Renal cortex interstitium (tissue), 11 donors: ENCODE measurements around the gene RDH11. TPM values are rescaled to one million over a fixed set of nuclear protein-coding genes. Genes with fewer than 3 reads are reported as not detected.

ENCODE experiments used
- DNase-seq, 11 donors: peaks; one replicate each; pipeline ENCODE4 v3.0.0-alpha.2; 2013; ENCODE audit warnings: low read depth in 9 of 11, low spot score in 4 of 11; ENCODE audit errors: extremely low read depth in 1 of 11
- polyA plus RNA-seq, 3 donors: library from polyadenylated mRNA; unstranded; fragments of 120-200 nt; gene quantifications; one replicate each; pipeline ENCODE4 v1.2.1, GENCODE V29; 2013; ENCODE audit not compliant: insufficient read length in 3 of 3

RDH11 gene
- polyA plus RNA-seq, 3 donors, result 101 to 123 (median 111) TPM

GRCh38 chr14:67673451-67673850 lies 22.1 kb downstream of the RDH11 start:
- DNase-seq, result no peak

DNA sequence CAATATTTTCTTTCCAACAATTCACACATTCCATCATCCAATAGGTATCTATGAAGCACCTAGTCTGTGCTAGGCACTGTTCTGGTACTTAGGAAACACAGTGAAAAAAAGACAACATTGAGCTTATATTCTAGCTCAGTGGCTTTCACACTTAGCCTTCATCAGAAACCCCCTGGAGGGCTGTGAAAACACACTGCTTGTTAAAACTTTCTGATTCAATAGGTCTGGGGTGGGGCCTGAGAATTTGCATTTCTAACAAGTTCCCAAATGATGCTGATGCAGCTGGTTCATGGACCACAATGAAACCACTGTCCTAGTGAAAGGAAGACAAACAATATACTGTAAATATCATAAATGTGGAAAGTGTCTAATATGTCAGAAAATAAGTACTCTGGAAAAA lies 27.0 kb downstream of the RDH11 start:
- DNase-seq, result no peak

DNA sequence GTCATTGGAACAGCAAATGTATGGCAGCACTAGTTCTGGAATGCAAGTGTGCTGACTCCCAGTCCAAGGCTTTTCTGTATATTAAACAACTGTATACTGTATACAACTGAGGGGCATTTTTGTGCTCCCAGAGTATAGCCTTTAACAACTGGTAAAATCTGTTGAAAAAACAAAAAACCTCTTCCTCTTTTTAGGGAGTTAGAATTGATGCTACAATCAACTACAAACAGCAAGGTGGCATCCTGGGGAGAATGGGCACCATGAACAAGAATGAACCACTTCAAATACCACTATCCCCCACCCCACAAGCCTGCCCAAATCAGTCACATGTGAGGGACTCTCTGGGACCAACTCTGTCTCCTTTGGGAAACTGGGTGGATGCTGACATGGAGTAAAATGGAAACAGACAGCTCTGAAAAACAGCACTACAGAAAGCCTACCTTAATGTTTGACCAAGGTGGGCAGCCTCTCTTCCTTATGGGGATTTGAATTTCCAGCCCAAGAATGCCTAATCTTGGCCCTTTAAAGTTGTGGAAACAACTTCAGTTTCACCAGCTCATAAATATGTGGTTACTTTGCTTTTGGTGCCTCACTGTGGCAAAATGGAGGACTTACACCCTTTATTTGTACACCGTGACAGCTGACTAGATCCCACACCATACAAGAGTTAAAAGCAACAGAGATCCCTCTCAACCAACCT lies 28.7 kb downstream of the RDH11 start:
- peak in 6 of 11 donors; percentile 31 to 51 (median 44) for DNase-seq

- no peak for DNase-seq
Measured at GRCh38 chr14:67665868-67666267, 29.7 kb downstream of the RDH11 start.

GRCh38 chr14:67663633-67664032 lies 31.9 kb downstream of the RDH11 start:
- DNase-seq, result no peak

DNA sequence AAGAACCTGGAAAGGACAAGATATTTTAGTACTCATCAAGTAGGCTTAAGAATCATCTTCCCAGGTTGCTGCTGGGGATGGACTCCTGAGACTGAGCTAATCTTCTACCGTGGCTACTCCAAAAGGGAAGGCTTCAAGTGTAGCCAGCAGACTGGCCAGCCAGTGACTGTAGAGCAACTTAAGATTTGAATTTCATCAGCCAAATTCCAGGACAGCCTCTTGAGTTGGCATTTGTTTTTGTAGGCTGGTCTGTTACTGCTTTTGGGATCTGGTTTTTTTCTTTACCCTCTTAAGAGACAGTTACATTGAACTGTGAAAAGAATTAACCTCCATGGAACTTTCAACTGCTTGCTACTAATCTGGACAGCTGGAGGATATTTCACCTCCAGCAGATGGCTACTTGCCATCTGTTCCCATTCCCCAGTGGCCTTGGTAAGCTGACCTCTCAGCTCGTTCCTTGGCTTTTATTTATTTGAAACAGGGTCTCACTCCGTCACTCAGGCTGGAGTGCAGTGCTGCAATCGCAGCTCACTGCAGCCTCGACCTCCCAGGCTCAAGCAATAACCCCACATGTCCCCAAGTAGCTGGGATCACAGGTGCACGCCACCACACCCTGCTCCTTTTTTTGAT lies 41.8 kb downstream of the RDH11 start:
- no peak for DNase-seq

DNA sequence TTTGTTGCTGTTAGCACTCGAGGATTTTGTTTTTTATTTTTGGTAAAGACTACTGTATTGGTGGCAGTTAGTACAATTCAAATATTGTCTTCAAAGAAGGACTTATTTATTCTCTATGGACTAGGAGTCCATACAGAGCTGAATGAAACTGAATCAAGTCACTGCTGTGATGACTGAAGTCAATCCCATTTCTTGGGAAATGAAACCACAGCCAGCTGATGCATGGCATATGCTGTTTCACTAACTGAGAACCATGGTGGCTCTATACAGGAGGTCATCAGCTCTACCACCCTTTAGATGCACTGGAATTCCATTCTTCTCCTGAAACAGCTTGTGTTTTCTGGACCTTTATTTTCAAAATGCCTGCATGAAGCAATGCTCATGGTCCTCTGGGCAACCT lies 43.4 kb downstream of the RDH11 start:
- no peak for DNase-seq

GRCh38 chr14:67650694-67651093 lies 44.9 kb downstream of the RDH11 start:
- DNase-seq, result no peak

GRCh38 chr14:67650151-67650550 lies 45.4 kb downstream of the RDH11 start:
- no peak for DNase-seq

- peak in 4 of 11 donors; percentile 2 to 41 (median 8) for DNase-seq
Measured at GRCh38 chr14:67646131-67646530, 49.4 kb downstream of the RDH11 start.

DNA sequence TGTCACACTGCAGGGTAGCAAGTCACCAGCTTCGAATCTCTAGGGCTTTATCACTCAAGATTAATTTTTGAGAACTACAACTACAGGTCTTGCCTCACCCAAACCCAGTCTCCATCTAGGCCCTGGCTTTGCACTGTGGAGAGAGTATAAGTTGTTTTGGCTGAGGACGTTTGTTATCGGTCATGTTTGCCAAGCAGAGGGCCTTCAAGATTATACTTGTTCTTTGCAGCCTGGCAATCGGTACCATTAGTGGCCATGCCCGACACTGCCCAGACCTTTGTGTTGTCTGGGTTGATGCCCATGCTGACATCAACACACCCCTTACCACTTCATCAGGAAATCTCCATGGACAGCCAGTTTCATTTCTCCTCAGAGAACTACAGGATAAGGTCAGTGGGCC lies 50.1 kb downstream of the RDH11 start:
- DNase-seq, result no peak

DNA sequence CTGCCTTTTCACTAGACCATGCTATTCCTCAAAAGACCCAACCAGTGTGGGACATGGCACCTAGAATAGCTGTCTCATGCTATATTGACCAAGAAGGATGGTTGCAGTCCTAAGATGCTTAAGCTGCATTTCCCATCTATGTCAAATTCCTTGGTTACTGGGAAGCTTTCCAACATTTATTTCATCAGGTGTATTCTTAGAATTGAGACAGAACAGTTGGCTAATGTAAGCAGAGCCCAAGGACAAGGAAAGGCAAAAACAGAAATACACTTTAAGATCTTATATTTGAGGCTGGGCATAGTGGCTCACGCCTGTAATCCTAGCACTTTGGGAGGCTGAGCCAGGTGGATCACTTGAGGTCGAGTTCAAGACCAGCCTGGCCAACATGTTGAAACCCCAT lies 51.1 kb downstream of the RDH11 start:
- no peak for DNase-seq

DNA sequence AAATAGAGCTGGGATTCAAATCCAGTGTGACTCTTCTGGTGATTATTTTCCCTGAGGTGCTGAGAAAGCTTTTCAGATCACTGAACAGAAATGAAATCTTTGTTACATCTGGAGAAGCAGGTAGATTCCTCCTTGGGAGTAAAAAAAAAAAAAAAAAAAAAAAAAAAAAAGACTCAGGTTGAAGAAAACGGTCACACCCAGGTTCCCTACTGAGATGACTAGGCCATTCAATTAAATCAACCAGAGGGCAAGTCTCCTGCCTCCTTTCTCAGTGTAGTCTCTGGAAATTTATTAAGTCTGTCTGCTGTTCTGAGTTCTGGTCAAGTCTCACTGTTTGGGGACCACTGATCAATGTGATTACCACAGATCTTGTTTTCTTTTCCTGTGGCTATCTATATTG lies 51.9 kb downstream of the RDH11 start:
- no peak for DNase-seq

- no peak for DNase-seq
Measured at GRCh38 chr14:67641902-67642749, 53.4 kb downstream of the RDH11 start.

- DNase-seq, result no peak
Measured at GRCh38 chr14:67641480-67641879, 54.1 kb downstream of the RDH11 start.

DNA sequence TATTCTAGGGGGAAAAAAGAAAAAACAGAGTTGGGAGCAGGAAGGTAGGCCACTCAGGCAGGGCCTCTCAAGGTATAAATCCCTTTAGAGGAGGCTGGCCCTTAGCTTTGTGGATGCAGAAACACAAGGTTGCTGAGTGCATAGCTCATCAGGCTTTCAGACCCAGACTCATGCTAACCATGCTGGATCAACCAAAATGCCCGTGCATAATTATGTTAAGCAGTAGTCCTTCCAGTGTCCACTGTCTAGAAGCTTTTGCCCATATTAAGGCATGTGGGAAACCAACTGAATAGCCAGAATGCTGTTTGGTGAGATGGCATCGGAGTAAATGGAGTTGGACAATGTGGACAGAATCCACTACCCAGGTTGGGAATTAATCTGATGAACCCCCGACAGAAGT lies 56.9 kb downstream of the RDH11 start:
- no peak for DNase-seq

DNA sequence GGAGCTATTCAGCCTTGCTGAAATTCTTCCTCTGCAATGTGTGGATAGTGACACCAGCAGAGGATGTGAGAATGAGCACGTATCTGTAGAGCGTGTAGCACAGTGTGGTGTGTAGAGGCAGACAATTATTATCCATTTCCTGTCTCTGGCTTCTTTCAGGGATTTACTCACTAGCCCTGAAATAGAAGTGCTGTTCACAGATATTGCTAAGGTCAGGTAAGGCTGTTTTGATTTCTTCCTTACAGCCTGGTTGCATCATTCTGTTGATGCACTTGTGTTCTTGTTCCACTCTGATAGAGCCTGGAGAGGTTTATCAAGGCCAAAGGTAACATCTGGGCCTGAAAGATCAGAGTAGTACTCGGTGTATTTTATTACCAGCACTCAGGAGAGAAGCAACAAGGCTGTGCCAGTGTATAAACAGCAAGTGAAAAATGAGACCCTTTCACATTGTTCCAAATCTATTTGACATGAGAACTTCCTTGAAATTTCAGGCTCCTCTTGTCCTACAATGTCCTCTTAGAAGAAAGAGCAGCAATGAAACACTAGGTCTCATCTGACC lies 59.1 kb downstream of the RDH11 start:
- DNase-seq, result no peak

DNA sequence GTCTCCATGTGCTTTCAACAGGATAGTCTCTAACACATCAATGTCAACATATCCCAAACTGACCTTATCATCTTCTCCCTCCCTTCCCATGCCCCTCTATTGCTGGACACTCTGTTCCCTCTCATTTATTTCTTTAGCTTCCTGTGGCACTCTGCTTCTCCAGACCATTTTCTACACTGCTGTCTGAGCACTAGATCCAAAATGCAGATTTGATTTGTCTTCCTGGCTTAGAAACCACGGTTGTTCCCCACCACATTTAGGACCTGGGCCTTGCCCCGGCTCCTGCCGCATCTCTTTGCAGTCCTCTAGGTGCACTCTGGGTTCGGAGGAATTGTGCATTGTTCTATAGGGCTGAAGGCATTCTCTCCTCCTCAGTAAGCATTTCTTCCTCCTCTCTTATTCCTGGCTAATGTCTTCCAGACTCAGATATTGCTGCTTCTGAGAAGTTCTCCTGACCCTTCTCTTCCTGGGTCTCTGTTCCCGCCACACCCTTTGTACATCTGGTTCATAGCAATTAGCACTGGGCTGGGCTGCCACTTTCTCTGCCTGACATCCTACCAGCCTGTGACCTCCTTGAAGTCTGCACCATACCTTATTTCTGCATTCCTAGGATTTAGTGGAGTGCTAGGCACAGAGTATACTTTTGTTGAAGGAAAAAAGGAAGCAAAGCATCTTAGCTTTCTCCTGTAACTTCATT lies 62.0 kb downstream of the RDH11 start:
- DNase-seq, result no peak

GRCh38 chr14:67630938-67631337 lies 64.6 kb downstream of the RDH11 start:
- DNase-seq, result no peak
